ENCODE data around the gene GIT2.

GIT2 gene

GRCh38 chr12:109946913-109947312 is 49.3 kb downstream of the GIT2 start:
- H2AFZ ChIP-seq (ENCODE audit: low read length, unreplicated experiment): no peak overlapping the region
- H3K27ac ChIP-seq (ENCODE audit: low read depth, low read length): no peak overlapping the region
- no peaks in the 10 kb centered on the region for H3K27me3 ChIP-seq (ENCODE audit: insufficient read depth, low read length)
- H3K36me3 ChIP-seq (ENCODE audit: insufficient read depth, low read length): peaks cover 13% of the 10 kb centered on the region
- peaks cover 20% of the 10 kb centered on the region for H3K4me1 ChIP-seq (ENCODE audit: control insufficient read depth, insufficient read depth, low read length, unreplicated experiment)
- H3K79me2 ChIP-seq (ENCODE audit: control insufficient read depth, insufficient read depth, low read length, unreplicated experiment): no peaks in the 10 kb centered on the region
- H3K4me3 ChIP-seq (ENCODE audit: low read depth, low read length): no peak overlapping the region

GRCh38 chr12:109946505-109946904 is 49.7 kb downstream of the GIT2 start:
- Histone ChIP-seq H3K27ac (ENCODE audit: low read depth, low read length) (no peak overlapping the region), H2AFZ (ENCODE audit: low read length, unreplicated experiment) (no peak overlapping the region), H3K36me3 (ENCODE audit: insufficient read depth, low read length) (peaks cover 13% of the 10 kb centered on the region), H3K4me1 (ENCODE audit: control insufficient read depth, insufficient read depth, low read length, unreplicated experiment) (peaks cover 16% of the 10 kb centered on the region), H3K4me3 (ENCODE audit: low read depth, low read length) (no peak overlapping the region), H3K79me2 (ENCODE audit: control insufficient read depth, insufficient read depth, low read length, unreplicated experiment) (no peaks in the 10 kb centered on the region), H3K27me3 (ENCODE audit: insufficient read depth, low read length) (no peaks in the 10 kb centered on the region)

- Histone ChIP-seq H3K27me3 (ENCODE audit: insufficient read depth, low read length) (no peaks in the 10 kb centered on the region), H3K4me3 (ENCODE audit: low read depth, low read length) (no peak overlapping the region), H3K27ac (ENCODE audit: low read depth, low read length) (no peak overlapping the region), H2AFZ (ENCODE audit: low read length, unreplicated experiment) (no peak overlapping the region), H3K4me1 (ENCODE audit: control insufficient read depth, insufficient read depth, low read length, unreplicated experiment) (no peaks in the 10 kb centered on the region), H3K36me3 (ENCODE audit: insufficient read depth, low read length) (peaks cover 6% of the 10 kb centered on the region), H3K79me2 (ENCODE audit: control insufficient read depth, insufficient read depth, low read length, unreplicated experiment) (no peaks in the 10 kb centered on the region)
These were observed 51.4 kb downstream of the GIT2 start for GRCh38 chr12:109944561-109945359.

GRCh38 chr12:109943811-109944210 is 52.4 kb downstream of the GIT2 start:
- Histone ChIP-seq H3K79me2 (ENCODE audit: control insufficient read depth, insufficient read depth, low read length, unreplicated experiment) (no peaks in the 10 kb centered on the region), H2AFZ (ENCODE audit: low read length, unreplicated experiment) (no peak overlapping the region), H3K27me3 (ENCODE audit: insufficient read depth, low read length) (no peaks in the 10 kb centered on the region), H3K36me3 (ENCODE audit: insufficient read depth, low read length) (peaks cover 6% of the 10 kb centered on the region; the same call in 1 of the 2 replicates), H3K4me3 (ENCODE audit: low read depth, low read length) (no peak overlapping the region), H3K27ac (ENCODE audit: low read depth, low read length) (no peak overlapping the region), H3K4me1 (ENCODE audit: control insufficient read depth, insufficient read depth, low read length, unreplicated experiment) (no peaks in the 10 kb centered on the region)

- Histone ChIP-seq H3K79me2 (ENCODE audit: control insufficient read depth, insufficient read depth, low read length, unreplicated experiment) (no peaks in the 10 kb centered on the region), H3K4me1 (ENCODE audit: control insufficient read depth, insufficient read depth, low read length, unreplicated experiment) (no peaks in the 10 kb centered on the region), H3K27me3 (ENCODE audit: insufficient read depth, low read length) (no peaks in the 10 kb centered on the region), H3K27ac (ENCODE audit: low read depth, low read length) (no peak overlapping the region), H3K4me3 (ENCODE audit: low read depth, low read length) (no peak overlapping the region), H3K36me3 (ENCODE audit: insufficient read depth, low read length) (peaks cover 3% of the 10 kb centered on the region; the same call in 1 of the 2 replicates), H2AFZ (ENCODE audit: low read length, unreplicated experiment) (no peak overlapping the region)
These were observed 55.7 kb downstream of the GIT2 start for GRCh38 chr12:109940339-109940923.

GRCh38 chr12:109939504-109939903 is 56.7 kb downstream of the GIT2 start:
- Histone ChIP-seq H3K27me3 (ENCODE audit: insufficient read depth, low read length) (no peaks in the 10 kb centered on the region), H3K36me3 (ENCODE audit: insufficient read depth, low read length) (peaks cover 3% of the 10 kb centered on the region; the same call in 1 of the 2 replicates), H2AFZ (ENCODE audit: low read length, unreplicated experiment) (no peak overlapping the region), H3K4me3 (ENCODE audit: low read depth, low read length) (no peak overlapping the region), H3K4me1 (ENCODE audit: control insufficient read depth, insufficient read depth, low read length, unreplicated experiment) (no peaks in the 10 kb centered on the region), H3K79me2 (ENCODE audit: control insufficient read depth, insufficient read depth, low read length, unreplicated experiment) (no peaks in the 10 kb centered on the region), H3K27ac (ENCODE audit: low read depth, low read length) (no peak overlapping the region)

DNA sequence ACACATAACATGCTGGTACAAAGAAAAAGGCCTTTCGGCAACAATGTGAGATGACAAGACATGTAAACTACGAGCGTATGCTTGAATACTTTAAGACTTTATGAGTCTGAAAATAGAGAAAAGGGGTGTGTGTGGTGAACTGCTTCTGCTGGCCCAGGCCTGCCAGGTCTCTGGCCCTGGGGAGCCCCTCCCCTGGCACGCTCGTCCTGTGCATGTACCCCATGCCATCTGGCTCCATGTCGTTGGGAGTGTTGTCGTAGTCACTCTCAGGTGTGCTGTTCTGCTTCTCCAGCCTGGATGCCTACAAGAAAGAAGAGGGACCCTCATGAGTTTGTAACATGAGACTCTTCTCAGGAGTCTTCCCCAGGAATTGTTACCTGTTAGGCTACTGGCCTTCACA is 57.2 kb downstream of the GIT2 start:
- Histone ChIP-seq H3K27ac (ENCODE audit: low read depth, low read length) (no peak overlapping the region), H3K79me2 (ENCODE audit: control insufficient read depth, insufficient read depth, low read length, unreplicated experiment) (no peaks in the 10 kb centered on the region), H3K4me3 (ENCODE audit: low read depth, low read length) (no peak overlapping the region), H3K36me3 (ENCODE audit: insufficient read depth, low read length) (peaks cover 8% of the 10 kb centered on the region; the same call in 1 of the 2 replicates), H2AFZ (ENCODE audit: low read length, unreplicated experiment) (no peak overlapping the region), H3K4me1 (ENCODE audit: control insufficient read depth, insufficient read depth, low read length, unreplicated experiment) (no peaks in the 10 kb centered on the region), H3K27me3 (ENCODE audit: insufficient read depth, low read length) (no peaks in the 10 kb centered on the region)

DNA sequence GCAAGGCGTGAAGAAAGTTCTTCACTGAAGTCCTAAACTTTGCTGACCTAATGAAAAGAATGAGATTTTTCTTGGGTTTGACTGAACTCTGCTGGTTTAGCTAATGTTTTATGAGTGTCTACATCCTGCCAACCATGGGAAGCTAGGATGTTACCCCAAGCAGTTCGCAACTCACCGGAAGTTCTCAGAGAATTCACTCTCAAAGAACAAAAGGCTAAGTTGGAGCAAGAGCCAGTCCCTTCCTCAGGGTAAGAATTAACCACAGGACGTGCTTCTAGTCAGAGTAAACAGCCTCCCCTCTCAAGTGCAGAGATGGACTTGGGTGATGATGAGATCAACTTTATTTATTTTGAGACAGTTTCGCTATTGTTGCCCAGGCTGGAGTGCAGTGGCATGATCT is 58.8 kb downstream of the GIT2 start:
- Histone ChIP-seq H3K4me3 (ENCODE audit: low read depth, low read length) (no peak overlapping the region), H3K27ac (ENCODE audit: low read depth, low read length) (no peak overlapping the region), H3K36me3 (ENCODE audit: insufficient read depth, low read length) (peaks cover 8% of the 10 kb centered on the region; the same call in 1 of the 2 replicates), H2AFZ (ENCODE audit: low read length, unreplicated experiment) (no peak overlapping the region), H3K27me3 (ENCODE audit: insufficient read depth, low read length) (no peaks in the 10 kb centered on the region), H3K79me2 (ENCODE audit: control insufficient read depth, insufficient read depth, low read length, unreplicated experiment) (no peaks in the 10 kb centered on the region), H3K4me1 (ENCODE audit: control insufficient read depth, insufficient read depth, low read length, unreplicated experiment) (no peaks in the 10 kb centered on the region)

- no peaks in the 10 kb centered on the region for H3K4me1 ChIP-seq (ENCODE audit: control insufficient read depth, insufficient read depth, low read length, unreplicated experiment)
- no peak overlapping the region for H2AFZ ChIP-seq (ENCODE audit: low read length, unreplicated experiment)
- no peak overlapping the region for H3K4me3 ChIP-seq (ENCODE audit: low read depth, low read length)
- H3K36me3 ChIP-seq (ENCODE audit: insufficient read depth, low read length): peaks cover 8% of the 10 kb centered on the region; the same call in 1 of the 2 replicates
- H3K79me2 ChIP-seq (ENCODE audit: control insufficient read depth, insufficient read depth, low read length, unreplicated experiment): no peaks in the 10 kb centered on the region
- H3K27ac ChIP-seq (ENCODE audit: low read depth, low read length): no peak overlapping the region
- no peaks in the 10 kb centered on the region for H3K27me3 ChIP-seq (ENCODE audit: insufficient read depth, low read length)
These were observed 62.1 kb downstream of the GIT2 start for GRCh38 chr12:109934026-109934425.

DNA sequence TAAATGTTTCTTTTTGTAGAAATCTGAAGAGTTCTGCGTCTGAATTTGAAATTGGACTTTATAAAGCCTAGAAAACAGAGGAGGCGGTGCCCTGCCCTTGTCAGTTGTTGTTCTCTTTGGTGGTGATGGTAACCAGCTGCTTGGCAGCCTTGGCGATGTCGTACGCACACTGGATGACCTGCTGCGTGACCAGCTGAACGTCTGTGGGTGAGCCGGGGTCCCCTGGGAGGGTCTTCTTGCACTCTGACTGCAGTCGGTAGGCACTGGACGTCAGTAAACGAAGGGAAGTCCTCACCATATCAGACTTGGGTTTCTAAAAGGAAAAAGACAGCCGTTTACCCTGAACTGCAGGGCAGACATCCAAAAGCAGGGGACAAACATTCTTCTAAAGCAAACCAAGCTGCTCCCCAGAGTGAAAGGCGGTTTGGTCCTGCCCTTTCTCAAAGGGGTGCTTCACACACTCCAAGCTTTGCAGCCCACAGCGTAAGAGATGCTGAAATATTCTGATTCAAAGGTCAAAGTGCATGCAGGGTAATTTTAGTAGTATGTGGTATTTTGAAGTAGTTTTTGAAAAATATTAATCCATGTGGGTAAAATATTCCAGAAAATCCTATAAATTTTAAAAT is 63.2 kb downstream of the GIT2 start:
- H3K4me1 ChIP-seq (ENCODE audit: control insufficient read depth, insufficient read depth, low read length, unreplicated experiment): no peaks in the 10 kb centered on the region

More for the DNA sequence above, 63.2 kb downstream of the GIT2 start:
- Histone ChIP-seq H3K36me3 (ENCODE audit: insufficient read depth, low read length) (0 out of 2 replicates have a peak, but pooled peaks cover 5% of the 10 kb centered on the region), H2AFZ (ENCODE audit: low read length, unreplicated experiment) (no peak overlapping the region), H3K79me2 (ENCODE audit: control insufficient read depth, insufficient read depth, low read length, unreplicated experiment) (no peaks in the 10 kb centered on the region), H3K27ac (ENCODE audit: low read depth, low read length) (no peak overlapping the region), H3K4me3 (ENCODE audit: low read depth, low read length) (no peak overlapping the region), H3K27me3 (ENCODE audit: insufficient read depth, low read length) (no peaks in the 10 kb centered on the region)
